ENCODE results near the gene NFIC. TPM values are rescaled to one million over a fixed set of nuclear protein-coding genes. Genes with fewer than 3 reads are reported as not detected.

Gene NFIC
- total RNA-seq, 2 donors from 2014 or later = 10.4 to 23.1 TPM

GRCh38 chr19:3474010-3474409, 107.6 kb downstream of the NFIC start:
- Mint-ChIP-seq H3K9me3 (no peaks in the 10 kb centered on the region), H3K27ac (no peak overlapping the region), H3K36me3 (no peaks in the 10 kb centered on the region)
- DNase-seq (ENCODE audit: low spot score in 2 of 2) (no peak), ATAC-seq (no peak)

GRCh38 chr19:3474614-3475013, 108.2 kb downstream of the NFIC start:
- Mint-ChIP-seq H3K9me3 (no peaks in the 10 kb centered on the region), H3K27ac (no peak overlapping the region), H3K36me3 (no peaks in the 10 kb centered on the region)
- DNase-seq (ENCODE audit: low spot score in 2 of 2) (no peak), ATAC-seq (no peak)

- H3K36me3 Mint-ChIP-seq = no peaks in the 10 kb centered on the region
- no peak for ATAC-seq
- no peak overlapping the region for H3K27ac Mint-ChIP-seq
- no peak for DNase-seq (ENCODE audit: low spot score in 2 of 2)
- no peaks in the 10 kb centered on the region for H3K9me3 Mint-ChIP-seq
These were observed 109.1 kb downstream of the NFIC start for GRCh38 chr19:3475449-3475848.

GRCh38 chr19:3476830-3477229, 110.4 kb downstream of the NFIC start:
- H3K9me3 Mint-ChIP-seq = no peaks in the 10 kb centered on the region

GRCh38 chr19:3477506-3477905, 111.1 kb downstream of the NFIC start:
- no peak for DNase-seq (ENCODE audit: low spot score in 2 of 2)
- Mint-ChIP-seq H3K36me3 (no peaks in the 10 kb centered on the region), H3K27ac (no peak overlapping the region), H3K9me3 (no peaks in the 10 kb centered on the region)
- no peak for ATAC-seq

More at GRCh38 chr19:3476830-3477229, 110.4 kb downstream of the NFIC start:
- Mint-ChIP-seq H3K36me3 (no peaks in the 10 kb centered on the region), H3K27ac (no peak overlapping the region)
- DNase-seq (ENCODE audit: low spot score in 2 of 2) (no peak), ATAC-seq (no peak)

- ATAC-seq = no peak
- Mint-ChIP-seq H3K9me3 (no peaks in the 10 kb centered on the region), H3K27ac (no peak overlapping the region), H3K36me3 (no peaks in the 10 kb centered on the region)
- DNase-seq (ENCODE audit: low spot score in 2 of 2) = no peak
These were observed 111.6 kb downstream of the NFIC start for GRCh38 chr19:3477951-3478350.

- H3K9me3 Mint-ChIP-seq = no peaks in the 10 kb centered on the region
- ATAC-seq = peak; percentile 17 to 28
These were observed 112.2 kb downstream of the NFIC start for GRCh38 chr19:3478409-3479176.

GRCh38 chr19:3479177-3479833, 112.9 kb downstream of the NFIC start:
- Mint-ChIP-seq H3K27ac (no peak overlapping the region), H3K36me3 (no peaks in the 10 kb centered on the region), H3K9me3 (no peaks in the 10 kb centered on the region)
- DNase-seq (ENCODE audit: low spot score in 2 of 2) (peak in 1 of 2 donors; percentile 51), ATAC-seq (peak; percentile 55 to 59)

More at GRCh38 chr19:3478409-3479176, 112.2 kb downstream of the NFIC start:
- H3K36me3 Mint-ChIP-seq = no peaks in the 10 kb centered on the region
- H3K27ac Mint-ChIP-seq = no peak overlapping the region
- DNase-seq (ENCODE audit: low spot score in 2 of 2) = no peak

- Mint-ChIP-seq H3K9me3 (no peaks in the 10 kb centered on the region), H3K27ac (no peak overlapping the region), H3K36me3 (no peaks in the 10 kb centered on the region)
- ATAC-seq (peak; percentile 19 to 37), DNase-seq (ENCODE audit: low spot score in 2 of 2) (peak in 1 of 2 donors; percentile 39)
These were observed 113.4 kb downstream of the NFIC start for GRCh38 chr19:3479834-3480215.

GRCh38 chr19:3480383-3481091, 114.2 kb downstream of the NFIC start, which contains the start of gene SMIM24:
SMIM24 (minus strand) TSS chr19:3480525; CDS start chr19:3480463, 62 bp downstream.
- H3K36me3 Mint-ChIP-seq = no peaks in the 10 kb centered on the region
- DNase-seq (ENCODE audit: low spot score in 2 of 2) (no peak), ATAC-seq (no peak)
- H3K9me3 Mint-ChIP-seq = no peaks in the 10 kb centered on the region
- H3K27ac Mint-ChIP-seq = no peak within 1 kb of the TSS

GRCh38 chr19:3481241-3482090, 115.1 kb downstream of the NFIC start:
- DNase-seq (ENCODE audit: low spot score in 2 of 2) (no peak), ATAC-seq (no peak)
- Mint-ChIP-seq H3K9me3 (no peaks in the 10 kb centered on the region), H3K27ac (no peak overlapping the region), H3K36me3 (no peaks in the 10 kb centered on the region)

GRCh38 chr19:3482507-3483225, 116.3 kb downstream of the NFIC start:
- Mint-ChIP-seq H3K36me3 (no peaks in the 10 kb centered on the region), H3K27ac (no peak overlapping the region), H3K9me3 (no peaks in the 10 kb centered on the region)
- ATAC-seq (no peak), DNase-seq (ENCODE audit: low spot score in 2 of 2) (no peak)

- no peaks in the 10 kb centered on the region for H3K36me3 Mint-ChIP-seq
- H3K27ac Mint-ChIP-seq = no peak within 1 kb of the TSS
- ATAC-seq (no peak), DNase-seq (ENCODE audit: low spot score in 2 of 2) (no peak)
- H3K9me3 Mint-ChIP-seq = no peaks in the 10 kb centered on the region
These were observed 116.8 kb downstream of the NFIC start, which contains the start of gene SMIM44 for GRCh38 chr19:3483226-3483628. SMIM44 (minus strand) TSS chr19:3483441; CDS start chr19:3483403, 38 bp downstream.

- Mint-ChIP-seq H3K36me3 (no peaks in the 10 kb centered on the region), H3K27ac (no peak overlapping the region), H3K9me3 (no peaks in the 10 kb centered on the region)
- DNase-seq (ENCODE audit: low spot score in 2 of 2) = no peak
- no peak for ATAC-seq
These were observed 125.2 kb downstream of the NFIC start for GRCh38 chr19:3491396-3492119.

- H3K36me3 Mint-ChIP-seq = no peaks in the 10 kb centered on the region
- DNase-seq (ENCODE audit: low spot score in 2 of 2) (no peak), ATAC-seq (no peak)
- no peak overlapping the region for H3K27ac Mint-ChIP-seq
- no peaks in the 10 kb centered on the region for H3K9me3 Mint-ChIP-seq
These were observed 125.9 kb downstream of the NFIC start for GRCh38 chr19:3492131-3492839.

Measured in activated naive CD4-positive, alpha-beta T cell treated with anti-CD3 and anti-CD28 coated beads, Interleukin-2, amount 50 U/mL, for 72 hours (primary cell).